Skin epidermis (tissue), 12 donors: ENCODE measurements around the gene CHIC2.

Experiments used
- H3K27ac ChIP-seq, 21 experiments: fragments of 200-600 bp; sonication (generic) in 11 of 21; one replicate each; pipeline ENCODE4 v1.5.0; 2020; ENCODE audit warnings: mild to moderate bottlenecking in 3 of 21, inconsistent platforms in 2 of 21, moderate library complexity in 2 of 21
- H3K4me3 ChIP-seq, 7 experiments: fragments of 200-600 bp; sonication (generic) in 2 of 7; one replicate each; pipeline ENCODE4 v1.5.0; 2020; ENCODE audit warnings: inconsistent platforms in 2 of 7, mild to moderate bottlenecking in 2 of 7, moderate library complexity in 1 of 7

The CHIC2 gene

DNA sequence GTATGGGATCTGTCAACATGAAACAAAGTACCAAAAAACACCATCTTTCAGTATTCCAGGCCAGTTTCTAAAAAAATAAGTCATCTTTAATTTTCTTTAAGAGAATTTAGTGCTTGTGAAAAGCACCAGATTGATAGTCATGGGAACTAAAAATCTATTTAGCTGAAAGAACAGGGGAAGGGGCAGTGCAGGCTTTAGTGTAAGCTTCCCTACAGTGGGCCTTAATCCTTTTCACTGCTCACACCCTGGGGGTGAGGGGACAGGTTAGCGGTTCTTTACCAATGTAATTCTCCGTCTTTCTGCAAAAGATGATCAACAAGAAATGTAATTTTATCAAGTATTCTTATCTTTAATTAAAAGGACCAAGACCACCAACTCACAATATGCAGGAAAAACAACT lies 47.1 kb downstream of the CHIC2 start:
- no peak overlapping the region for H3K4me3 ChIP-seq
- H3K27ac ChIP-seq = no peak overlapping the region

DNA sequence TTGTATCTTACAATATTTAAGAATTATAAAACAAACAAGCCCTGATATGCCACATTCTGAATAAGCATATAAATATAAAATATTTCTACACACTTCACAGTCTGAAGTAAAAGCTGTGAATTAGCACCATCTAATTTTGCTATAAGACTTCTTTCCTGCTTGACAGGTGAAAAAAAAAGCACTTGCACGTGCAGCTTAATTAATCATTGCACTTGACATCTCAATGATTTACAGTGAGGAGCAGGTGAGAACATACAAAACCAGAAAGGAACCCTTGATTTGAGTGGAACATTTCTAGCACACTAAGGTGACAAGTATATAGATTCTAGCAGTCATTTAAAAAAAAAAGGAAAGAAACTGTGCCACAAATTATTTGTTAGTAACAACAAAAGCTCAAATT lies 47.9 kb downstream of the CHIC2 start:
- H3K27ac ChIP-seq = no peak overlapping the region
- no peak overlapping the region for H3K4me3 ChIP-seq

DNA sequence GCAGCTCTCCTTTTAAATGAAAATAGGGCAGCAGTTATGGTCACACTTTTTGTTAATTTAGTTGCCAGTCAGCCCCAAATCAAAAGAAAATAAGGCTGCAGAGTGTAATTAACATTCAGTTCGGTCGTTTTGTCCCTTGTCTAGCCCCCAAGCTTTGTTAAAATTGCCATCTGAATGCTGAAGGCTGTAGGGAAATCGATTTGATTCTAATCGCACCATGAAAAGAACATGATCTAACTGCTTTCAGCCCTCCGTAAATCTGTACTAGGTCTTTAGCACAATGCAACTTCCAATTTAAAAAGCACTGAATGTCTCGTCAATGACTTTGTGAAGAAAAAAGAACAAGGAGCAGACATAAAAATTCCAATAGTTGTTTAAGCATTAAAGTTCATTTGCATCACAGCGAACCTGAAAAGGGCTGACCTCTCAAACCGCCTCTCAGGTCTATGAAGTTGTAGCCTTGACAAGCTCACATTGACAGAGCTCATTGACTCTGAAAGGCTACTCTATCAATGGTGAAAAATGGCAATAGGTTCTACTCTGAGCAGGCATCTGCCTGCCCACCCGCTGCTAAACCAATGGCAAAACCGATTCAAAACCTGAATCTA lies 48.9 kb downstream of the CHIC2 start:
- H3K4me3 ChIP-seq = no peak overlapping the region

DNA sequence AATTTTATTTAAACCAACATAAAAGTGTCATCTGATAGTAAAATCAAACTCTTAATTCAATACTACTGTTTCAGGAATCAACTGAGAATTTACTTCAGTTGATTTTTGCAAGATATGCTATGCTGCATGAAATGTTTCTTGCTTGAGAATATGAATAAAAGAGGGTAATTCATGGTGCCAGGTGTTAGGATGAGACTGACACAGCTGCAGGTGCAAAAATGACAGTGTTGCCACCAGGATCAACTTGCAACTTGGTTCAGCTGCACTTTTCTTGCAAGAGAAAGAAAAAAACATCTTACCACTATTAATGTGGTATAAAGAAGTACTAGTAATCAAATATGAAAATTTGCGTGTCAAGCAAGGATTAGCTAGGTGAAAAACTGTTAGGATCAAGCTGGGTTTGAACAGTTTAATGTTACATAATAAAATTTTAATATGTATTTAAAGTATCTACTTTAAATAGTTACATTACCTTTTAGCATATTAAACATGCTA lies 49.7 kb downstream of the CHIC2 start:
- H3K4me3 ChIP-seq = no peak overlapping the region
- no peak overlapping the region for H3K27ac ChIP-seq

More for the DNA sequence above, 48.9 kb downstream of the CHIC2 start:
- no peak overlapping the region for H3K27ac ChIP-seq

DNA sequence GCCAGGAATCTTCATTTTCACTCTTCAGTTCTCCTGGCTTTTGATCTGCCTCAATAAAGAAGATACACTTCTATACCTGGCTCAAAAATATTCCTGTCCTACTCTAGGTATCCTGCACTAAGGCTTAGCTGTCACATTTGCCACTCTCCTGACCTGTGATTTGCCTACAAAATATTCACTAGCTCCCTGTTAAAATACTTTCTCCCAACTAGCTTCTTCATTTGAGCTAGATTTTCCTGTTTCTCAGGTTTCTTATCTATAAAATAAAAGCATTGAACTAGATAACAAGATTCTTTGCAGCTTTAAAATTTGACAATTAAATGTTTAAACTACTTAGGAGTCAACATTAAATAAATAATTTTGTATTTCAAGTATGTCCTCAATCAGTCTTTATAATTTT lies 53.2 kb downstream of the CHIC2 start:
- no peak overlapping the region for H3K4me3 ChIP-seq
- no peak overlapping the region for H3K27ac ChIP-seq

DNA sequence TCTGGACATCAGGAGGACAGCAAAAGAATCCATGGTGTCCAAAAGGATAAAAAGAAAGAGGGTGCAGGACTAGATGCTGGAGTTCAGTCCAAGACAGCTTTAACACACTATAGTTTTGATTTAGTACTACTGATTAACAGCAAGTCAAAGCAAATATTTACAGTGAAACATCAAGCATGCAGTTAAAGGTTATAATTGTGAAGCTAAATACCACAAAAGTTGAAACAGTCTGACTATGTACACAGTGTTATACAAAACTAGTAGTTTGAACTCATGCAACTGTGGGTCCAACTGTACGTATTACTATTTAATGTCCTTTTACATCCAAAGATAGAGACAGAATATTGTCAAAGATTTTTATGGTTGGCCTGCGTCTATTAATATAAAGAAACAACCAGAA lies 57.6 kb downstream of the CHIC2 start:
- no peak overlapping the region for H3K27ac ChIP-seq

DNA sequence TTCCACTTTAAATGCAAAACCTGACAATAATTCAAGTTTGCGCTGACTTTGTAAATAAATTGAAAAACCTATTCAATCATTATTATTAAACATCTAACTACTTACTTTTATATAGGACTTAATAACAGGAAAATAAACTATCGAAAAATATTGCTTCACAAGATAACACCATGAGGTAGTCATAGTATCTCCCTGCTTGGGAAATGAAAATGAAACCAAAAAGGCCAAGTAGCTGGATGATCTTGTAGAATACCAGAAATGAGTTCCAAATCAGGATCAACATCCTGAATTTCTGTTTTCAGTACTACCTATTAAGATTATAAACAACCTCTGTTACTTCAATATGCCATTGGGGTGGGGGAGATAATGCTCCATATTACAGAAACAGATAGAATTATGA lies 58.9 kb downstream of the CHIC2 start:
- Histone ChIP-seq H3K27ac (no peak overlapping the region), H3K4me3 (no peak overlapping the region)

More for the DNA sequence above, 57.6 kb downstream of the CHIC2 start:
- no peak overlapping the region for H3K4me3 ChIP-seq

DNA sequence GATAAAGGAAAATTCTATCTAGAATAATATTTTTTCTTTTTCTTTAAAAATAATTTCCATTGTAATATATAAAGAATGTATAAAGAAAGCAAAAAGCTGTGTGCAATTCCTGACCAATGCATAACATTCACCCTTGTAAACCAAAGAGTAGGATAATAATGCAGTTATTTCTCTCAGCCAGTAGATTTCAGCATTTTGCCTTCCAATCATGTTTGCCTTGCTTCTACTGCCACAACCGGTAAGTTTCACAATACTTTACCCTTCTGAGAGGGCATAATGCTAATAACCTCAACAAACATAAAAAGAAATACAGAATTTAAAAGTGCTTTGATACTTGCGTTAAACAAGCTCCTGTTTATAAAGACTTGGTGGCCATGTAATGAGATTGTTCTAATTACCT lies 59.9 kb downstream of the CHIC2 start:
- no peak overlapping the region for H3K27ac ChIP-seq

DNA sequence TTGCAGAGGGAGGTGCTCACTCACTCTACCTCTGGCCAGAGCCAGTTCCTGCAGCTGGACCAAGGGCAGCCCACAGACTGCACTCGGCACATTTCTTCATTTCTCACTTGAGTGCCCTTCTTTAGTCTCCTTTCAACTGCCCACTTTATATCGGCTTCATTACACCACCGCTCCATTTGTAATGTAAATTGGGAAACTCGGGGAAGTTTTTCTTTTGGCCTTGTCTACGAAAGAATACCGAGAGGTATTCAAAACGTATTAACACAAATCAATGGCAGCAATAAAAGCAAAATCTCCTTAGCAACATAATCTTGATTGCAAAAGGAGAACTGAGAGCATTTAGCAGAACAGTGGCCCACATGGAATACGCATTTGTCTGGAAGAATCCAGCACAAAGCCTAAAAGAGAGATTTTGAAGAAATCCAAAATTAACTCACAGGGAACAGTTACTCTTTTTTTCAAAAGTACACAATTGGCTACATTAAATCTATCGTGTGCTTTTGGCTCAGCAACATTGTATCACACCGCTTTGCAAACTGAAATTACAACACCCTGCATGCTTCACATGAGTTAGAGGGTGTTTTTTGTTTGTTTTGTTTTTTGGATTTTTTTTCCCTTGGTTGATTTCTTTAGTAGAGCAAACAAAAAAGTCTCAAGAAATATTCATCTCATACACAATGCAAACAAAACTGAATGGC lies 62.6 kb downstream of the CHIC2 start:
- Histone ChIP-seq H3K4me3 (no peak overlapping the region), H3K27ac (no peak overlapping the region)

More for the DNA sequence above, 59.9 kb downstream of the CHIC2 start:
- no peak overlapping the region for H3K4me3 ChIP-seq

DNA sequence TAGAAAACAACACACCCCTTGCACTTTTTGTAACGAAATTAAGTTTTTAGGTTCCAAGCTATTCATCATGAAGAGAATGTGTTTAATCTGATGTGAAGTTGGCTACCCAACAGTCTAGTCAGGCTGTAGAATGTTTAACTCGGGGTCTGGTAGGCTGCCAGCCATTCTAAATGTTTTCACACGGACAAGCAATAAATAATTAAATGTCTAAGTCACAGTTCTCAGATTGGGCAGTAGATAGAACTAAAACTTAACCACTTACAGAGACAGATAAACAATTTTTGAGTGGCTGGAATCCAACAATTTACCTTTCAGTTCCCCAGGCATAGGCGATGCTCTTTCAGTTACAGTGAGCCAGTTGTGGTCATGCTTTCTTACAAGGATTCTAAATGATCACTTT lies 66.5 kb downstream of the CHIC2 start:
- Histone ChIP-seq H3K27ac (no peak overlapping the region), H3K4me3 (no peak overlapping the region)

DNA sequence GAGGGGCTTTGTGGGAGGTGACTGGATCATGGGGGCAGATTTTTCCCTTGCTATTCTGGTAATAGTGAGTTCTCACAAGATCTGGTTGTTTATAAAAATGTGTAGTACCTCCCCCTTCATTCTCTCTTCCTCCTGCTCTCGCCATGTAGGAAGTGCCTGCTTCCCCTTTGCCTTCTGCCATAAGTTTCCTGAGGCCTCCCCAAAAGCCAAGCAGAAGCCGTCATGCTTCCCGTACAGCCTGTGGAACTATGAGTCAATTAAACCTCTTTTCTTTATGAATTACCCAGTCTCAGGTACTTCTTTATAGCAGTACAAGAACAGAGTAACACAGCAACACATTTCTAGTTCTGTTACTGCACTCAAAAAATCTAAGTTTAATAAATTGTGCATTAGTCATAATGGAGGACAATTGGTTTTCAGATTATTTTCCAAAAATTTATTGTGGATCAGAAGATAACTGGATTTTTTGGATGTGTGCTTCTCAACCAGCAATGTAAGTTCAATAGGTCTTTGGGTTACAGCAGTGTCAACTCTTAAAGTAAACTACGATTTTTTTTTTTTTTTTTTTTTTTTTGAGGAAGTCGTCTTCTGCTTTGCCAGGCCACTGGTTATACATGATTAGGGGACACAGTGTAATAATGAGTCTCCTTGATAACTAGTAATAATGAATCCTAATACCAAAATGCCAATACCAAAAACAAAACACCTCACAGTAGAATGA lies 69.9 kb downstream of the CHIC2 start:
- Histone ChIP-seq H3K4me3 (no peak overlapping the region), H3K27ac (no peak overlapping the region)

DNA sequence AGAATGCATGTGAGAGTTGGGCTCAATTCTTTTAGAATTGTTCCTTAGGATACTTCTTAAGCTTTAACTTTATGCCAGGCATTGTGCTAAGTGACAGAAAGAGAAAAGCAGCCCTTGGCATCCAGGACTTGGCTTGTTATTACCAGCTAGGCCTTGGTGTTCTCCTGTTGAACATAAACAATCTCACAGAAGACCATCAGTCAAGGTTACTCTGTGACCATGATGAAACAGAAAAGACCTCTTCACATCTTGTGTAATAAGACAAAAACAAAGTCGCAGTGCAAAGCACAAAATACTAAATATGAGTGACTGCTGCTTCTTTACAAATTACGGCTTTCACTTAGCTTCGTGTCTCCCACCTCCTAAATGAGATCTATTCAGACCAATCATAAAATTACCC lies 71.6 kb downstream of the CHIC2 start:
- no peak overlapping the region for H3K4me3 ChIP-seq
- no peak overlapping the region for H3K27ac ChIP-seq

DNA sequence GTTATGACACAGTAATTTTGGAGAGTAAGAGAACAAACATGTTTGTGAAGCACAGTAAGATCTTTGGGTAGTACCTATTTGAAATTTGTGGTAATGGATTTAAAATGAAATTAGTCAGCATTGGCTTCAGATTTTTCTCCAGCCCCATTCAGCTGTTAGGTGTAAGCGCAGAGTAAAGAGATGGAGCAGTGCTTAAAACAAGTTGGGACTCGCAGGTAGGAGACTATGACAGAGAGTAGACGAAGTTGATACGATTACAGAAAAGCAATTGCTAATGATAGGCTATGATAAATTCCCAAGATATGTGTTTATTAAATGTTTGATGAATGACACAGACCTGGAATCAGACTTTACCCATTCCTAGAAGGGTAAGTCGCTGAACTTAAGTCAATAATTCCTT lies 72.6 kb downstream of the CHIC2 start:
- Histone ChIP-seq H3K4me3 (no peak overlapping the region), H3K27ac (no peak overlapping the region)

DNA sequence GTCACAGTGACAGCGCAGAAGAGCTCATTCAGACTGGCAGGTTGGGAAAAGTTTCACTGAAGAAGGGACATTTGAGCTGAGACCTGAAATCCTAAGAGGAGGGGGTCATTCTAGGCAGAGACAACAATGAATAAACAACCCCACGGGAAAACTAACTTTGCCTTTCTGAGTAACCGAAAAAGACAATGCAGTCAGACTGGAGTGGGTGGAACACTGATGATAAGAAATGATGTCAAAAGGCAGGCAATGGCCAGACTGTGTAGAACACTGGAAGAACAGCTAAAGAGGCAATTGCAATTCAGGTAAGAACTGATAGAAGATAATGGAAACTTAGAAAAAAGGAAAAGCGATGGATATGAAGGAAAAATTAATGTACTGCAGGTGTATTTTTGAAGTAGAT lies 73.8 kb downstream of the CHIC2 start:
- Histone ChIP-seq H3K4me3 (no peak overlapping the region), H3K27ac (no peak overlapping the region)

DNA sequence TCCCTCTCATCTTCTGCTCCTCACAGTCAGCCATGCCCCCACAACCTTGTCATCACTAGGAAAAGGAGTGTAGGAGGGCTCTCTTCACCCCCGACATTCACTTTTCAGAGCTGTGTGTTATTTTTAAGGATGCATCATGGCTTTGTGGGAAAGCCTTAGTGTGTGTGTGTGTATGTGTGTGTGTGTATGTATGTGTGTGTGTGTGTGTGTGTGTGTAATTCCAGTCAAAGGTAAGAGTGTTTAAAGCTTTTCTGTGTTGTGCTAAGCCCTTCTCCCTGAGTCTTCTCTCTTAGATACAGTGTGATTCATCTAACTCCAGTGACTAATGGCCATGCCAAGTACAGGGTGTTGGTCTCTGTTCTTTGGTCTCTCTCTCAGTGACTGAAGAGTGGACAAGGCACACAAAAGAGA lies 76.6 kb downstream of the CHIC2 start:
- H3K4me3 ChIP-seq = no peak overlapping the region
- H3K27ac ChIP-seq = no peak overlapping the region

DNA sequence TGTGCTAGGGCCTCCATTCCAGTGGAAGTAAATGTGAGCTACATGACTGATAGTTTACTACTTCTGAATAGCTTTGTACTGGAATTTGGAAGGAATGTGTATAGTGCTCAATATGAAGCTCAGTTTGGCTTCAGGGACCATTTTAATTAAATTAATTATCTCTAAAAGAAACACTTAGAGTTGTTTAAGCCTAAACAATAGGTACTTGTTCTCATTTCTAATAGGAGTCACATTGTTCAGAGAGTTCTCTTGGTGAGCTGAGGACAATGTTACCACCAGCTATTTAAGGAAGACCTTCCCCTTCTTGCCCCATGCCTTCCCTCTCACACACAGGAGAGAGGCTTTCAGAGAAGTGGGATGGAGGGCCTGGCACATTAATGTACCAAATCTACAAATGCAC lies 78.3 kb downstream of the CHIC2 start:
- Histone ChIP-seq H3K4me3 (no peak overlapping the region), H3K27ac (no peak overlapping the region)

DNA sequence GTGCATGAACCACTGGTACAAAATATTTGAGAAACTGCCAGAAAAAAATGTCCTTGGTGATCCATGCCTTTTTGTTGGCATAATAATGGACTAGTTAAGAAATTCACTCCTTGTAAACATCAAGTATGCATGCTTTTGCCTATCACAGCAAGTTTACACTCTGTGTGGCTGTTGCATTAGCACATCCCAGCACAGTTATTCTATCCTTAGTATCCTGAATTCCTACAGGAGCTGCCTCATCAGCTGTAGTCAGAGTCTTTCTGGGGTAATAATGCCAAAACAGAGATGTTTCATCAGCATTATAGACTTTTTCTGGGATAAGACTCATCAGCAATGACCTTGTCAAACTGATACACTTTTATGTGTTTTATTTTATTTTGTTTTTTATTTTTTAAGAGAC lies 82.8 kb downstream of the CHIC2 start:
- Histone ChIP-seq H3K27ac (no peak overlapping the region), H3K4me3 (no peak overlapping the region)

DNA sequence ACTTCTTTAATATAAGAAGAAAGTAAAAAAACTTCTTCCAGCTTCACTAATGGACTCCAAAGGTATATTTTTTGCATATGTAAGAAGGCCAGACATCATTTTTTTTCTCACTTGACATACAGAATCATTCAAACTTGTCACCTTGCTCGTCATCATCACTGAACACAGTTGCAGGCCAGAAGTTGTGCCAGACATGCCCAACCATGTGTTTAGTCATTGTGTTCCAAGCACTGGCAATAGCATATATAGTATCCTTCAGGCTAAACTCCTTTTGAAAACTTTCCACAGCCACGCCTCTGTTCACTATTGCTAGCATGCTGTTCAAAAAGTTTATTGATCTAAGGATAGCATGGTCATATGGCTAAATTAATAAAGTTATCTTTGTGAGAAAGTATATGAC lies 83.3 kb downstream of the CHIC2 start:
- Histone ChIP-seq H3K4me3 (no peak overlapping the region), H3K27ac (no peak overlapping the region)

DNA sequence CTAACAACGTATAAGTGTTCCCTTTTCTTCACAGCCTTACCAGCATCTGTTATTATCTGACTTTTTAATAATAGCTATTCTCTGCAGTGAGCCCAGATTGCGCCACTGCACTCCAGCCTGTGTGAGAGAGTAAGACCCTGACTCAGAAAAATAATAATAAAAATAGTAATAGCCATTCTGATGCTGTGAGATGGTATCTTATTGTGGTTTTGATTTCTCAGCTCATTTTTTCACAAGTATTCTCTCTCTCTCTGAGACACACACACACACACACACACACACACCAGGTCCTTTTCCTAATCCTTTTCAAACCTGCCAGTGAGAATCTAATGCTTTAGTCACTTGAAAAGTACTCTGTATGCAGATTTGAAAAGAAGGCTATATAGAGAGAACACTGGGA lies 89.8 kb downstream of the CHIC2 start:
- H3K27ac ChIP-seq = no peak overlapping the region

DNA sequence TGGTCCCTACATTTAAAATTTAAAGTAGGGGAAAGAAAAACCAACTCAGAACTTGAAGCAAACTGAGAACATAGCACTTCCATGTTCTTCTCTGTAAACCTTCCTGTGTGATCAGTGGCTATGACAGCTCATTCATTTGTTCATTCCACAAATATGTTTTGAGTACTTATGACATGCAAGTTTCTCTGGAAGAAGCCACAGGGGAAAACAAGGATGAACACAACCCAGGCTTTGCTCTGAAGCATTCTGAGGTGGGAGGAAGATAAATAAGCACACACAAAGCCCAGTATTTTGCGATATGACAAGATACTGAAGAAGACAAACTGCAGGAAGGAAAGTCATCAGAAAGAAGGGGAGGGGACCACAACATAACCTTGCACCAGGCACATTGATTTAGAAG lies 96.4 kb downstream of the CHIC2 start:
- no peak overlapping the region for H3K4me3 ChIP-seq
- H3K27ac ChIP-seq = no peak overlapping the region

More for the DNA sequence above, 89.8 kb downstream of the CHIC2 start:
- no peak overlapping the region for H3K4me3 ChIP-seq

DNA sequence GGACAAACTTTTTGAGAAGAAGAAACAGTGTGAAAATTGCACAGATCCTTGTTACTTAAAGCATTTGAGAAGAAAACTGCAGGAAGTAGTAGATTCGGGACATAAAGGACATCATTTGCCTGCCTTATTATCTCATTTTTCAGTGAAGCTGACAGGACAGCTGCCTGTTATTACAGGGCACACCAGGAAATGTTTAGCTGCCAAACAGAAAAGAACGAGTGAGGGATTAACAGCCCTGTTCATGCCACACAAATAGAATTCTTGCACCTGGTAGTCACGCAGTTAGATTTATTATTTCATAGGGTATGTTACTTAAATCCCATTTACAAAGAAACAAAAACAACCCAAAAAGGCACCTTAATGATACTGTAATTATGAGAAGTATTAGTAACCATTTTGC lies 100.6 kb downstream of the CHIC2 start:
- Histone ChIP-seq H3K27ac (no peak overlapping the region), H3K4me3 (no peak overlapping the region)
